Activated T-cell treated with anti-CD3 and anti-CD28 coated beads, Interleukin-2, amount 50 U/mL, for 4 hours (primary cell): Measurements from ENCODE around the gene GPR15. TPM values are rescaled to one million over a fixed set of nuclear protein-coding genes. Genes with fewer than 3 reads are reported as not detected.

Source experiments
- ATAC-seq, 2 donors: fragments of 200-7000 bp; cut with Tn5 transposase; one replicate each; pipeline ENCODE4 v1.10.0; 2021
- DNase-seq: peaks from one replicate; pipeline ENCODE4 v3.0.0-alpha.2; 2020
- H3K27me3 Mint-ChIP-seq: one replicate; pipeline ENCODE4 v1.8.0; 2021; ENCODE audit warnings: low read depth, mixed read lengths
- H3K36me3 Mint-ChIP-seq: one replicate; pipeline ENCODE4 v1.8.0; 2022; ENCODE audit warnings: mixed read lengths; ENCODE audit not compliant: insufficient read depth
- H3K4me1 Mint-ChIP-seq: one replicate; pipeline ENCODE4 v1.8.0; 2021; ENCODE audit warnings: low read depth, mixed read lengths
- H3K4me3 Mint-ChIP-seq: one replicate; pipeline ENCODE4 v1.8.0; 2021; ENCODE audit warnings: mild to moderate bottlenecking, moderate library complexity, mixed read lengths
- H3K9me3 Mint-ChIP-seq: one replicate; pipeline ENCODE4 v1.8.0; 2021; ENCODE audit warnings: mixed read lengths
- total RNA-seq, 3 donors: library from RNA; stranded (reverse); gene quantifications; one replicate each; pipeline ENCODE4 v1.2.1, GENCODE V29; 2021

The GPR15 gene
- total RNA-seq, 3 donors from 2014 or later: 1.4 to 2.0 (median 1.5) TPM

DNA sequence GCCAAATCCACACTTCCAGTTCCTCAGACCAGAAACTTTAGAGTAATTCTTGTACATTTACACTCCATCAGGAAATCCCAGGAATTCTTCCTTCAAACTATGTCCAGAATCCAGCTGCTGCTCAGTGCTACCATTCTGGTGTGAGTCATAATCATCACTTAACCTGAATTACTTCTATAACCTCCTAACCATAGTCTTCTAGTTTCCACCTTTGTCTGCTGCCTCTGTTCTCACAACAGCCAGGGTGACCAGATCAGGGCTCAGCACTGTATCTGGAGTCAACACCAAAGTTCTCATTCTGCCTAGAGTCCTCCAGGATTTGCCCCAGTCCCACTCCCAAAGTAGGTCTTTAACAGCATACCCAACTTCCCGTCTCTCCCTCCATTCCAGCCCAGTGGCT is 12.4 kb upstream of the GPR15 start:
- ATAC-seq (no peak), DNase-seq (no peak)
- H3K27me3 Mint-ChIP-seq: no peaks in the 10 kb centered on the region
- peak overlapping the region; percentile 92 for H3K4me3 Mint-ChIP-seq
- H3K36me3 Mint-ChIP-seq: peaks cover 60% of the 10 kb centered on the region
- no peaks in the 10 kb centered on the region for H3K9me3 Mint-ChIP-seq
- H3K4me1 Mint-ChIP-seq: peaks cover 64% of the 10 kb centered on the region

DNA sequence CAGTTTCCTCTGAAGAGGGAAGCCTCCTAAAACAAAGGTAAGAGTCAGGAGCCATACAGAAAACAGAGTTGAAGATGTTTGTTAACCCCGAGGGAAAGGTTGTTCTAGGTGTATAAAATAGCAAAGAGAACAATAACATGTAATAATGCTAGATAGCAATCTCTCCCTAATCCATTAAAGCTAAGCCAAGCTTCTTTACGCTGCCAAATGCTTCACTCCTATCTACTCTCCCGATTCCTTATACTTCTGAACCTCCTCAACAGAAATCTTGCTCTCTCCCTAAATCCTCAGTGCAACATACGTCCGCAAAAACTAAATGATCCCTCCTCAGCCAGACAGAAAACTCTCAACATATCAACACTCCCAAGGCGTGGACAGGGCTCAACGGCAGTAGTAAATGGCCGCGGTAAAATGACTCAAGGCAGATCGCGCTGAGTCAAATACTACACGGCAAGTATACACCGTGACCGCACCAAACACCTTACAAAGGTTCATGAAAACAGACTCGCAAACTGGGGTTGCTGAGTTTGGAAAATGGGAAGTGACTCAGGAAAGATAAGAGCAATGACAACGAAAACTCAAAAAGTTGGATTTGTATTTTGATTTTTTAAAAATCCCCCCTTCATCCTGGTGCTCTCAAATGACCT is 9.8 kb upstream of the GPR15 start:
- Mint-ChIP-seq H3K36me3 (peaks cover 43% of the 10 kb centered on the region), H3K9me3 (no peaks in the 10 kb centered on the region), H3K4me3 (peak overlapping the region; percentile 92), H3K27me3 (no peaks in the 10 kb centered on the region), H3K4me1 (peaks cover 52% of the 10 kb centered on the region)
- DNase-seq (peak; percentile 41), ATAC-seq (peak; percentile 62 to 67)

DNA sequence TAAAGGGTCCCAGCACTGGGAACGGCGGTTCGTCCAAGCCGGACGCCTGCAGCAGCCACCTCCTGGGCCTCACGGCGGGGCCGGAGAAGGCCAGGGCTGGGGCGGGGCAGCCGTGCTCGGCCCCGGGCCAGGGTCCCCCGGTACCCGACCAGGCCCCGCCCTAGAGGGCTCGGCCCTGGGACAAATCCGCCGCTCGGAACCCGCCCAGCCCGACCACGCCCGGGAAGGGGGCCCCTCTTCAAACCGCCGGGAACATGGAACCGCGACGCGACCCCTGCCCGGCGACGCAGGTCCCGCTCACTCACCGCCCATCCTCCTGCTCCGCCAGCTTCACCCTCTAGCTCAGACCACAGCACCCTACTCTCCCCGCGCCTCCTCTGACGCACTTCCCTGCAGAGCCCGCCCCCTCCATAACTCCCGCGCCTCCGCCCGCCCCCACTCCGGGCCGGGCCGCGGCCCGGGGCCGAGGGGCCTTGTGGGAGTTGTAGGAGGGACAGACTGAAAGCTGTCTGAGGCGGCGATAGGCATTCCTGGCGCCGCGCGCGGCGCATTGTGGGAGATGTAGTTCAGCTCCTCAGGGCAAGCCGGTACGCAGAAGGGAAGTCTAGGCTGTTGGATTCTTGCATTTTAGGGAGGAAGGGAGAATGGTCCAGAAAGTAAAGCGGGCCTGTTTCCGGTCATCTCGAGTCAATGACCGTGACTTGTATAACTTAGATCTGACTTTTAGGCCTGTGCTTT is 9.1 kb upstream of the GPR15 start, which contains the start of gene CLDND1:
Gene CLDND1, minus strand, starts transcription at position 359 of the 738 bp plus-strand sequence. CDS start 1,478 bp downstream, outside the sequence.
- ATAC-seq: peak; percentile 94 to 97
- Mint-ChIP-seq H3K9me3 (no peaks in the 10 kb centered on the region), H3K36me3 (peaks cover 40% of the 10 kb centered on the region), H3K27me3 (no peaks in the 10 kb centered on the region), H3K4me3 (peak within 1 kb of the TSS; percentile 92), H3K4me1 (peaks cover 47% of the 10 kb centered on the region)
- DNase-seq: peak; percentile 93

DNA sequence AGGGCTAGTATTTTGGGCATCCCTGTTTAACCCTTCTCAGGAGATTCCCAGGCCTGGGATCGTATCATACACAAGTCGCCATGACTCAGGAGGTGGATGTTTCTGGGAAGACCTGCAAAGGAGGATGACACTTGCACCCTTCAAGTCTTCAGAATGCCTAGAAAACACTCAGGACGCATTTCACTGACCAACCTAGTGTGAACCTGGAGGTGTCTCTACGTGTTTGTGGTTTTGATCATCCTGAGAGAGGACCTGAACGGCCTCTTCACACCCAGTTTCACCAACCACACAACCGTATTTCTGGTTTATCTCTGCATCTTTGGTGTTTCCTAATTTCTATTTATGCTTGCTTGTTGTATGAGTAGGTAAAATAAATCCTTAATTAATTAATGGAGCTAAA is 6.3 kb upstream of the GPR15 start:
- peaks cover 19% of the 10 kb centered on the region for H3K4me1 Mint-ChIP-seq
- H3K36me3 Mint-ChIP-seq: peaks cover 15% of the 10 kb centered on the region
- no peak for DNase-seq
- H3K9me3 Mint-ChIP-seq: no peaks in the 10 kb centered on the region
- no peak for ATAC-seq
- H3K27me3 Mint-ChIP-seq: no peaks in the 10 kb centered on the region
- H3K4me3 Mint-ChIP-seq: no peak overlapping the region

DNA sequence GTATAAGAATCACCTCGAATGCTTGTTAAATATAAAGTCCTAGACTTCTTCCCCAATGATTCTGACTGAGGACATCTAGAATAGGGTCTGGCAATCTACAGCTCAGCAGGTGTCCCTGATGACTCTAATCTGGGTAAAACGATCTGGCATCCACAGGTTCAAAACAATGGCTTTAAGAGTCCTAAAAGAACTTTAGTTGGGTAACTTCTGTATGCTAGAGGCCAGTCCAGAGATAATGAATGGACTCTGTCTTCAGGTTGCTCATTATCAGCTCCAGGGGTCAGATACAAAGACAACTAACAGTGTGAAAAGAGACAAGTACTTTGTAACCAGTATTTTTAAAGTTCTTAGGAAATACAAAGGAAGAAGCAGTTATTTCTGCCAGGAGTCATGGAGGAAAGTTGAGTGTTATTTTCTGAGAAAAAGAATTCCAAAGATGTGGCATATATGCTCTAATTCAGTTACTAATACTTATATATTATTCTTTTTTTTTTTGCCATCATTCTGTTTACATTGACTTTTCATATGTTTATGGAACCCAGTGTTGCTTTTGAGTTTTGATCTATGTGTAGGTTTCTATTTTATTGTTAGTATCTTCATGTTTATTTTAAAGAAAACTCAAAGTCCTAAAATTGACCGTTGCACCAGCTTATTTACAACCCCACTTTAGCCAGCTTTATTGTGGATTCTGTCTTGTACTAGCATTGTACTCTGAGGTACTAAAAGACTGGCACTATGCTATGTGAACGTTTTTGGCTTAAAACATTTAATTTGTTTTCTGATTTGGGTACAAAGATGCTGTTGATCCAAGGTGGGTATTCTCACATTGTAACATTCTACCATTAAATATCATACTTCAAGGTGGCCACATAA is 3.1 kb upstream of the GPR15 start:
- no peaks in the 10 kb centered on the region for H3K9me3 Mint-ChIP-seq
- no peak overlapping the region for H3K4me3 Mint-ChIP-seq
- no peak for ATAC-seq
- H3K4me1 Mint-ChIP-seq: peaks cover 7% of the 10 kb centered on the region
- DNase-seq: no peak
- H3K27me3 Mint-ChIP-seq: no peaks in the 10 kb centered on the region
- H3K36me3 Mint-ChIP-seq: no peaks in the 10 kb centered on the region

DNA sequence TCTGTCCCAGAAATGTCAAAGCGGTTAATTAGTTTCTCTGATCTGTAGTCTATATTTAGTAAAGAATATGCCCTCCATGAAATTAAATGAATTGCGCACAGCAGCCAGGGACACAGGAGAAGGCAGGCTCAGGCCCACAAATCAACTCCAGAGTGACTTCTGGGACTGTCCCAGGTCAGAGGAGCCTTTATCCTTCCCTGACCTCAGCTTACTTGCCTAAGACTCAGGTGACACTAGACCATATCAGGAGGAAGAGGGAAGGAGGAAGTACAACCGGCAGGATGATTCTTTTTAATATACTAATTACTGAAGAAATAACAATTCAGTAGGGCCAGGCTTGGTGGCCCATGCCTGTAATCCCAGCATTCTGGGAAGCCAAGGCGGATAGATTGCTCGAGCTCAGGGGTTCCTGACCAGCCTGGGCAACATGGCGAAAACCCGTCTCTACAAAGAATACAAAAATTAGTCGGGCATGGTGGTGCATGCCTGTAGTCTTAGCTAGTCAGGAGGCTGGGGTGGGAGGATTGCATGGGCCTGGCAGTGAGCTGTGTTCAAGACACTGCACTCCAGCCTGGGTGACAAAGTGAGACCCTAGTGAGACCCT is 1.8 kb upstream of the GPR15 start:
- ATAC-seq (no peak), DNase-seq (no peak)
- H3K36me3 Mint-ChIP-seq: no peaks in the 10 kb centered on the region
- no peaks in the 10 kb centered on the region for H3K27me3 Mint-ChIP-seq
- H3K4me3 Mint-ChIP-seq: no peak overlapping the region
- peaks cover 7% of the 10 kb centered on the region for H3K4me1 Mint-ChIP-seq
- no peaks in the 10 kb centered on the region for H3K9me3 Mint-ChIP-seq

DNA sequence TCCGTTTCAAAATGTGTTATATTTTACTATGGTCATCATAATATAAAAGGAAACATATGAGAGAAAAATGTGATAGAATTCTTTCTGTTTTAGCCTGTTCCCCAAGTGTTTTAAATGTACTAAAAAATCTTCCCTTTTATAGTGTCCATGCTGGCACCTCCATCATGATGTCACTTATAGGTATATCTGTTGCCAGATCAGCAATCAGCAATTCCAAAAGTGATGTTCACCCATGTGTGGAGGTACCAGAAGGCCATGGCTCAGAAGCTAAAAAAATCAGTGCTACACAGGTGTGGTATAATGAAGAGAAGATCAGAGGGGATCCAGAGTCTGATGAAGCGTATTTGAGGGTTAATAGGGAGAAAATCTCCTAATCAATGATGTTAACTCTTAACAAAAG is 1.1 kb upstream of the GPR15 start:
- no peaks in the 10 kb centered on the region for H3K27me3 Mint-ChIP-seq
- no peaks in the 10 kb centered on the region for H3K9me3 Mint-ChIP-seq
- H3K4me1 Mint-ChIP-seq: peaks cover 7% of the 10 kb centered on the region
- no peak overlapping the region for H3K4me3 Mint-ChIP-seq
- no peaks in the 10 kb centered on the region for H3K36me3 Mint-ChIP-seq
- ATAC-seq: no peak
- no peak for DNase-seq

DNA sequence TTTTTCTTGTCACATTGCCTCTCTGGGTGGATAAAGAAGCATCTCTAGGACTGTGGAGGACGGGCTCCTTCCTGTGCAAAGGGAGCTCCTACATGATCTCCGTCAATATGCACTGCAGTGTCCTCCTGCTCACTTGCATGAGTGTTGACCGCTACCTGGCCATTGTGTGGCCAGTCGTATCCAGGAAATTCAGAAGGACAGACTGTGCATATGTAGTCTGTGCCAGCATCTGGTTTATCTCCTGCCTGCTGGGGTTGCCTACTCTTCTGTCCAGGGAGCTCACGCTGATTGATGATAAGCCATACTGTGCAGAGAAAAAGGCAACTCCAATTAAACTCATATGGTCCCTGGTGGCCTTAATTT is 478 bp downstream of the GPR15 start:
- Mint-ChIP-seq H3K36me3 (no peaks in the 10 kb centered on the region), H3K9me3 (no peaks in the 10 kb centered on the region), H3K4me1 (peaks cover 15% of the 10 kb centered on the region), H3K27me3 (no peaks in the 10 kb centered on the region), H3K4me3 (peak overlapping the region; percentile 58)
- no peak for DNase-seq
- ATAC-seq: no peak

DNA sequence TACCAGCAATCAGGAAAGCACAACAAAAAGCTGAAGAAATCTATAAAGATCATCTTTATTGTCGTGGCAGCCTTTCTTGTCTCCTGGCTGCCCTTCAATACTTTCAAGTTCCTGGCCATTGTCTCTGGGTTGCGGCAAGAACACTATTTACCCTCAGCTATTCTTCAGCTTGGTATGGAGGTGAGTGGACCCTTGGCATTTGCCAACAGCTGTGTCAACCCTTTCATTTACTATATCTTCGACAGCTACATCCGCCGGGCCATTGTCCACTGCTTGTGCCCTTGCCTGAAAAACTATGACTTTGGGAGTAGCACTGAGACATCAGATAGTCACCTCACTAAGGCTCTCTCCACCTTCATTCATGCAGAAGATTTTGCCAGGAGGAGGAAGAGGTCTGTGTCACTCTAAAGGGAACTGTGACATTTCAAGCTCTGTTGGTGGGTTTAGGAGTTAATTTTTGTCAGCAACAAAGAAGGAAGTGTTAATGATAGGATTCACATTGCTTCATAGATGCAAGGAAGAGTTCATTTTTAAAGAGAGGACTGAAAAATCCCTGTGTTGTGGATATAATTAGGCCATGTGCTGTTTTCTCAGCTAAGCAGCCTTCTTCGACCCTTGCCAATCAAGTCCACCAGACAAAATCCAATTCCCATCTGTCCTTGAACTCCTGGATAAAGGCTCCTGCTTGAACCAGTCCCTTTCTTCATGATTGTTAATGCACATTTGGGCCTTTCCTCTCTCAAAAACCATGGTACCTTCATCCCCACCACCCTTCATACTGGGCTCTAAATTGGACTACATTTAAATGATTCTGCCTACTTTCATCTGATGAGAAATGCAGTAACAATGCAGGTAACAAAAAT is 1.2 kb downstream of the GPR15 start:
- Mint-ChIP-seq H3K36me3 (no peaks in the 10 kb centered on the region), H3K4me1 (peaks cover 15% of the 10 kb centered on the region), H3K27me3 (no peaks in the 10 kb centered on the region), H3K4me3 (peak overlapping the region; percentile 58), H3K9me3 (no peaks in the 10 kb centered on the region)
- DNase-seq (no peak), ATAC-seq (no peak)

DNA sequence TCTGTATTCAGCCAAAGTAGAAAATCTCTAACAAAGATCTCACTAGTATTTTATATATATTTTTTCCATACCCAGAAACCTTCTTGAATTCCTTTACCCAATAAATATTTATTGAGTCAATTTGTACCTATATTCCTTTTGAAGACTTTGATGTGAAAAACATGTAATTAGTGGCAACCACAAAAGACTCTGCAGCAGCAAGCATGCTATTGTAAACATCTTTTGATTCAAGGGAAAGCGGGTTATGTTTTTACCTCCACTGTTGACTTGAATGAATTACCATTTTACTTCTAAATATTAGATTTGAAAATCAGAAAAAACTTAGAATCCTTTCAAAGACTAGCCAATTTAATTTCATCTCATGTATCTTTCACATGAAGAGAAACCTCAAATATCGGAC is 2.4 kb downstream of the GPR15 start:
- Mint-ChIP-seq H3K27me3 (no peaks in the 10 kb centered on the region), H3K9me3 (no peaks in the 10 kb centered on the region), H3K36me3 (no peaks in the 10 kb centered on the region), H3K4me3 (peak overlapping the region; percentile 58), H3K4me1 (peaks cover 21% of the 10 kb centered on the region)
- DNase-seq: no peak
- ATAC-seq: no peak

DNA sequence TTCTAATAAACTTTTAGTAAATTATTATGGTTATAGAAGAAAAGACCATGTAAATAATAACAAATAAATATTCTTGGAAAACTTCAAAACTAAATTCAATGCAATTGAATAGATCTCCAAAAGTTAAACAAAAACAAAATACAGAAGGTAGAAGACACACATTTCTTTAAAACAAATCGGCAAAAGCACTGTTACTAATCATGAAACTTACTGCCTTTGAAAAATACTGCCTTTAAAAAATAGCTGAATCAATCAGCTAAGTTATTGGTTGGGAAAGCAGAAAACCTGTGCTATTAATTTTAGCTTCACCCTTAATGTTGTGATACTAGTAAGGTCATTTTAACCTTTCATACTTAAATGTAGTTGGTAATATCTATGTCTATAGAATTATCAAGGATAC is 3.0 kb downstream of the GPR15 start:
- Mint-ChIP-seq H3K36me3 (no peaks in the 10 kb centered on the region), H3K9me3 (no peaks in the 10 kb centered on the region), H3K4me1 (peaks cover 22% of the 10 kb centered on the region), H3K4me3 (peak overlapping the region; percentile 63), H3K27me3 (no peaks in the 10 kb centered on the region)
- ATAC-seq (no peak), DNase-seq (no peak)

DNA sequence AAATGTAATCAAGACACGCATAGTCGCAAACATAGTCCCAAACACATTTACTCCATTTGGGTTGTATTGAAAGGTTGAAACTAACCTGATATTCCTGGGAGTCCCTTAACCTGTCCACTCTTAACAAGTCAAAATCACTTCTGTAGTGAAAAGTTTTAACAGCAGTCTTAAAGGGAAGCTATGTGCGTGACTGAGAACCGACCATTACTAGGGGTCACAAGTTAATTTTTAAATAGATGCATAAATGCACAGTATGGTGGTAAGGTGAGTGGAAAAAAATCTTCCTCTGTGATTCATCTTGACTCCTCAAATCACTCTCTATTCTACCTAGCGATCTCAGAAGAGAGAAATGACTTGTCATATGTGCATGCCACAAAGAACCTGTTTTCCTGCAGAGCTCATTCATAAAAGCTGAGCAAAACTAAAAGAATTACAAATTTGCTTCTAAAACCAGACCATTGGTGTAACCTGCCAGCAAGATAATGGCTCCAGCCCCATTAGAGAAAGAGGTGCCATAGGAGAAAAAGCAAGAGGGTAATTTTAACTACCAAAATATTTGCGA is 4.8 kb downstream of the GPR15 start:
- Mint-ChIP-seq H3K27me3 (no peaks in the 10 kb centered on the region), H3K9me3 (no peaks in the 10 kb centered on the region), H3K4me1 (peaks cover 31% of the 10 kb centered on the region), H3K36me3 (no peaks in the 10 kb centered on the region), H3K4me3 (peak overlapping the region; percentile 63)
- ATAC-seq: peak; percentile 82 to 84
- DNase-seq: no peak

DNA sequence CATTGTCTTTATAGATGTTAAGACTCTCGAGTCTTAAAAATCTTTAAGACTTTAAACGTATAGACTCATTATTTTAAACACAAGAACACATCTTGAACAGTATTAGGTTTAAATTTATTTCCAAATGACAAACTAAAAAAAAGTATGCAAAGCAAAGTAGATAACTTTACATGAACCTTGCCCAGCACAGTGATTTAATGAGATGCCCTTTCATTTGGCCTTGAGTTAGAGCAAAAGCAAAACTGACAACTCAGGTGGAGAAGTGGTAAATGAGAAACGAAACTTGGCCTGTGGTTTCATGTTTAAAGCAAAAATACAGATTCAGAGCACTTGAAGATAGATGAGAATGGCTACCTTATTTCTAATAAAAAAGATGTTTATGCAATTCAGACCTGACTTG is 8.6 kb downstream of the GPR15 start:
- H3K9me3 Mint-ChIP-seq: no peaks in the 10 kb centered on the region
- DNase-seq (no peak), ATAC-seq (peak; percentile 20 to 33)
- H3K36me3 Mint-ChIP-seq: no peaks in the 10 kb centered on the region
- H3K4me1 Mint-ChIP-seq: peaks cover 42% of the 10 kb centered on the region
- H3K27me3 Mint-ChIP-seq: no peaks in the 10 kb centered on the region
- no peak overlapping the region for H3K4me3 Mint-ChIP-seq
